ENCODE measurements around the gene FCHSD2.

- TF ChIP-seq CTCF (IDR thresholded peaks at IDR 0.05) (no peak), POLR2A (IDR thresholded peaks at IDR 0.05) (no peak)
Observed at GRCh38 chr11:72959998-72960731, 182.0 kb downstream of the FCHSD2 start.

Measured in lower leg skin (tissue), 3 donors.